ENCODE results near the gene SLC35G1.
A peak's percentile ranks its signal among the peaks of the same experiment; 100 is the strongest.

- TF ChIP-seq CTCF (IDR thresholded peaks at IDR 0.05) (no peak), POLR2A (IDR thresholded peaks at IDR 0.05) (peak in 2 of 4 donors; percentile 64 to 75)
Observed at GRCh38 chr10:93893646-93894515, at the start of gene SLC35G1.
